GM19238 (cell line): Measurements from ENCODE around the gene HSF2BP.
"Not testable (repeated sequence)": the region's sequence is repeated elsewhere in the genome, so short reads cannot be mapped to it uniquely, and the experiment has no call there.

Experiments
- DNase-seq: peaks from one replicate; pipeline ENCODE4 v3.0.0; 2011; ENCODE audit warnings: low spot score; ENCODE audit not compliant: insufficient read length

The HSF2BP gene

GRCh38 chr21:43687566-43688399 is 28.5 kb upstream of the HSF2BP start:
- no peak for DNase-seq

GRCh38 chr21:43686811-43687565 is 27.7 kb upstream of the HSF2BP start:
- DNase-seq, result no peak

DNA sequence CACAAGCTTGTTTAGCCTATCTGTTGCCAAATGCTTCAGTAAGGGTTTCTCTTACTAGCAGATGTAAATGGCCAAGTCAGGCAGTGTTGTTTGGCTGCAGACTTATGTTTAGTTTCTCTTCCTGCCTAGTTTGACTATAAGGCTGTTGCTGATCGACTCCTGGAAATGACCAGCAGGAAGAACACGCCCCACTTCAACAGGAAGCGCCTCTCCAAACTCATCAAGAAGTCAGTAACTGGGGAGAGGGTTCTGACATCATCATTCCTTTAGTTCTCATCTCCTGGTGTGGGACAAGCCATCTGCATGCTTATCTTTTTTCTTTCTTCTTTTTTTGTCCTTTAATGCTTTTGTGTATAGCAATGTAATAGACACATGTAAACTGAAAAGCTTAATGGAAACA is 25.1 kb upstream of the HSF2BP start:
- DNase-seq, result no peak

GRCh38 chr21:43681650-43682049 is 22.4 kb upstream of the HSF2BP start:
- DNase-seq, result no peak

GRCh38 chr21:43680421-43680820 is 21.1 kb upstream of the HSF2BP start:
- not testable (repeated sequence) for DNase-seq

DNA sequence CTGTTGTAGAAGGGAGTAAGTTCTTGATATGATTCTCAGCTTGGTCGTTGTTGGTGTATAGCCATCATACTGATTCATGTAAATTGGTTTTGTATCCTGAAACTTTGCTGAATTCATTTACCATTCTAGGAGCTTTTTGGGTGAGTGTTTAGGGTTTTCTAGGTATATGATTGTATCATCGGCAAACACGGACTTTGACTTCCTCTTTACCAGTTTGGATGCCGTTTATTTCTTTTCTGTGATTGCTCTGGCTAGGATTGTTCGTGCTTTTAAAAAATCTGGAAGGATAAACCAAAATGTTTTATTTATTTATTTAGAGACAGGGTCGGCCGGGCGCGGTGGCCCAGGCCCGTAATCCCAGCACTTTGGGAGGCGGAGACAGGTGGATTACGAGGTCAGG is 20.7 kb upstream of the HSF2BP start:
- no peak for DNase-seq

DNA sequence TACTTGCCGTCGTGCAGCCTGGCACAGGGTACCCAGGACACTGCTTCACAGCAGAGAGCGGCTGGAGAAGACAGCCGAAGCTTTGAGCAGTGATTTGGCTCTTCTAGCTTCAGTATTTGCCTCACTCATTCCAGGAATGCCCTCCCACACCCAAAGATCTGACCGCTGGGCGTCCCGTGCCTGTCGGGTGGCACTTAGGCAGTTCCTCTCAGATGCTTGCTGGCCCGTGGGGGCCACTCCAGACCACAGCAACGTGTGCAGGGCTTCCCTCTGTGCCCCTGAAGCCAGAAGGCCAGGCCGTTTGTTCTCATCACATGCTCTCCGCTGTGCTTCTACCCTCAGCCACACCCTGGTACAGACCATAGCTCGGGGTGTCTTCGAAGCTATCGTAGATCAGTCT is 17.1 kb upstream of the HSF2BP start:
- DNase-seq, result no peak

DNA sequence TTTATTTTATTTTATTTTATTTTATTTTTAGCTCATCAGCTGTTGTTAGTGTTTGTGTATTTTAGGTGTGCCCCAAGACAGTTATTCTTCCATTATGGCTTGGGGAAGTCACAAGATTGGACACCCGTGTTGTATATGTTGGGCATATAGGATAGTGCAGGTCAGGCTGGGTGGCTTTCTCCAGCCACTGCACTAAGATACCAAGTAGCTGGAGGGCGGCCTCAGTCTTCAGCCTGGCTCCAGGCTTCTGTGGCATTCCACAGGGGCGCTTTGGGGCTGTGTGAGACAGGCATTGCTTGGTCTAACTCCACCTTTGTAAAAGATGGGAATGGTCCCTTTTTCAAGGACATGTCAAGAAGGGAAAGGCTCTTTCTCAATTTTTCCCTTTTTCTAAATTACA is 16.6 kb upstream of the HSF2BP start:
- no peak for DNase-seq

DNA sequence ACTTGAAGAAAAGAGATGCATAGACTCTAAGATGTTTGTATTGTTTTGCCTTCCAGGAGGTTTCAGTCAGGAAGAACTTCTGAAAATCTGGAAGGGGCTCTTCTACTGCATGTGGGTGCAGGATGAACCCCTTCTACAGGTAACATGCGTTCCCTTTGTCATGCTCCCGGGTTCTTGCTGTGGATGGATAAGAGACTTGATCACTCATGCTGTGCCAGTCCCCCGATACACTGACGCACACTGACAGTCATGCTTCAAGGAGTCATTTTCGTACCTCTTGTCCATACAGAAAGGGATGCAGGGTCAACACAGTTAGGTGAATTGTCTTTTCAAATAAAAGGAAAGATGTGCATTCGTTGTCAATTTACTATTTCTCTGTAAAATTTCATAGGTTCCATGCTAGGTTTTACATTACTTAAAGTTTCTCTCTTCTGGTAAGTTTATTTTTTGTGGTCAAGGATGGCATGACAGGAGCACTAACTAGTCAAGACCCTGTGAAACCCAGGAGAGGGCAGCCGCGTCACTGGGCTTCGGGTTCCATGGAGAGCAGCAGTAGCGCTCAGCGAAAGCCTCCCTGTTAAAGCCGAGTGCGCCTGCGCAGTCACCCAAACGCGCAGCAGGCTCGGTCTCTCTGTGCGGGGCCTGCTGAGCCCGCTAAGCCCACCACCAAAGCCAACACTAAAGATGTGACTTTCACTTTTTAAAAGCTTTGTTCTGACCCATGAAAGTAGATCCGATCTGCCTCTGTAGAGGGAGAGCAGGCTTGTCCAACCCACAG is 10.7 kb upstream of the HSF2BP start:
- DNase-seq, result no peak

GRCh38 chr21:43667191-43667904 is 8.1 kb upstream of the HSF2BP start:
- no peak for DNase-seq

DNA sequence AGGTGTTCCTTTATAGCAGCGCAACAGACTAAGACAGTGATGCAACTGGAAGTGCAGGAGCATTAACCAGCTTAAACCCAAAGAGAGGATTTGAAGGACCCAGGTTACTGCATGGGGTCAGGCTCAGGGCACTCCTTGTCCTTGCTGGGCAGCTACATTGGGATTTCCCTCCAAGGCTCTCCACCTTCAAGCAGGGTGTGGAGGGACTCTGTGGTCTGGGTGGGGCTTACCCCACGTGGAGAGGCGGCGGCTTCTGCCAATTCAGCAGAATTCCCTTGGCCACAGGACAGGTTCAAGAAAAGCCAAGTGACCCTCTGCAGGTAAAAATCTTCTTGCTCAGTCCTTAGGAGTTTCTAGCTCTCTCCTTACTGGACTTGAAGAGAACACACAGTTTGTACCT is 6.6 kb upstream of the HSF2BP start:
- no peak for DNase-seq

DNA sequence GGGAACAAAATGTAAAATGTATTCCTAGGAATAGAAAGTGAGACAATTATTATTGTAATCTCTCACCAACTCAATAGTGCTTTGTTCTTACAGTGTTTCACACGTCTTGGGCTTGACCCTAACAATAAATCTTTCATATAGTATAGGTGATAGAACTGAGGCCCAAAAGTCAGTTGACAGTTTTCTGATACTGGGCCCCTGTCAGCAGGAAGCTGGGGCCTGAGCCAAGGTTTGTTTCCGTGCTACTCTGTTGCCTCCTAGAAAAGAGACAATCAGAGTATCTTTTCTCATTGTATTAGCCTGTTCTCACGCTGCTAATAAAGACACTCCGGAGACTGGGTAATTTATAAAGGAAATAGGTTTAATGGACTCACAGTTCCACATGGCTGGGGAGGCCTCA is 5.1 kb upstream of the HSF2BP start:
- DNase-seq, result no peak

GRCh38 chr21:43663033-43663432 is 3.7 kb upstream of the HSF2BP start:
- DNase-seq, result no peak

DNA sequence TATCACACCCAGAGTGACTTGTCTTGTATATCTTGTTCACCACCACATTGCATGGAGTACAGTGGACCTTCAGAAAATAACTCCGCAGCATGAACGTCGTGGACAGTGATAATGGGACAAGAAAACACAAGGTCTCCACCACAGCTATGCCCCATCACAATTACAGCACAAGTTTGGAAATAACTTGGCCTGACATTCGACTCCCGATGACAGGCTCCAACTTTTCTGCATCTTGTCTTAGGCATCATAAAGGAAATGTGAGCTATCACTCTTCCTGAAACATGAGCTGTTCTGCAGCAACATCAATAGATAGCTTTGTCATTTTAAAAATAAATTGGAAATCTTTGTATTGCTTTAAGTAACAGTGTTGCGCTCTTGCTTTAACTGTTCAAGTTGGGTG is 3.0 kb upstream of the HSF2BP start:
- DNase-seq, result no peak

DNA sequence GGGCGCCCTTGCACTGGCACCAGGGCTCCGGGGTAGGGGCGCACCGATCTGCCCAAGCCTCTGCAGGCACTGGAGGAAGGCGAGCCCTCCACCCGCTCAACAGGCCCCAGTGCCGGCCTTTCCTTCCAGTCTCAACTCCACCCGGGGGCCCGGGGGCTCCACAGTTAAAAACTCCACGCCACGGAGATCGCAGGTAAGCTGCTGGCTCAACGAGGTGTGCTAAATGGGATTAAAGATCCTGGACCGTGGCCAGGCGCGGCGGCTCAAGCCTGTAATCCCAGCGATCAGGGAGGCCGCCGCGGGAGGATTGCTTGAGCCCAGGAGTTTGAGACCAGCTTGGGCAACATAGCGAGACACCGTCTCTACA is 536 bp downstream of the HSF2BP start:
- no peak for DNase-seq

DNA sequence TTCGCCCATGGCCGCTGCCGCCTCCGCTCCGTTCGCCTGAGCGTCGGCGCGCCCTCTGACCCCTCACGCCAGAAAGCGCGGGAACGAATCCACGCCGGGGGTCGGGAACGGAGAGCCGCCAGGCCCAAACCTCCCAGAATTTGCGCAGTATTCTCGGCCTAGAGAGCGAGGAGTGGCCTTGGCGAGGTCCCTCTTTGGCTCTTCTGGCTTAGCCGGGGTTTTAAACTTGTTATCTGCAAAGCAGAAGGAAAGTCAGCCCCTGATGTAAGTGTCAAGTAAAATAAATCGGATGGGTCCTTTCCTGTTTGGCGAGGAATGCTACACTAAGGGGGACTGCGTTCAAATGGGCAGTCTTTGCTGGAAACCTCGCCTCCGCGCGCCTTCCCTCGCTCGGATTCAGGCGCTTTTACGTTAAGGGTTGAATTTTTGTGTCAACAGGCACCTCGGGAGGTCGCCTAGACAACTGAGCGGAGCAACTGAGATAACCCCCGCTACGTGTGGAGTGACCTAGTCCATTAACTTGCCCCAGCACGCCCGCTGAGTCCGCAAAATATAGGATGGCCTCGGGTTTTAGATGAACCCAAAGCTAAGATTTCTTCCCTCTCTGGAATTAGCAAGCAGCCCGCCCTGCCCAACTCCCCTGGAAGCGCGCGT is 1.1 kb downstream of the HSF2BP start:
- no peak for DNase-seq

- DNase-seq, result no peak
Observed at GRCh38 chr21:43657355-43658087, 1.8 kb downstream of the HSF2BP start.

DNA sequence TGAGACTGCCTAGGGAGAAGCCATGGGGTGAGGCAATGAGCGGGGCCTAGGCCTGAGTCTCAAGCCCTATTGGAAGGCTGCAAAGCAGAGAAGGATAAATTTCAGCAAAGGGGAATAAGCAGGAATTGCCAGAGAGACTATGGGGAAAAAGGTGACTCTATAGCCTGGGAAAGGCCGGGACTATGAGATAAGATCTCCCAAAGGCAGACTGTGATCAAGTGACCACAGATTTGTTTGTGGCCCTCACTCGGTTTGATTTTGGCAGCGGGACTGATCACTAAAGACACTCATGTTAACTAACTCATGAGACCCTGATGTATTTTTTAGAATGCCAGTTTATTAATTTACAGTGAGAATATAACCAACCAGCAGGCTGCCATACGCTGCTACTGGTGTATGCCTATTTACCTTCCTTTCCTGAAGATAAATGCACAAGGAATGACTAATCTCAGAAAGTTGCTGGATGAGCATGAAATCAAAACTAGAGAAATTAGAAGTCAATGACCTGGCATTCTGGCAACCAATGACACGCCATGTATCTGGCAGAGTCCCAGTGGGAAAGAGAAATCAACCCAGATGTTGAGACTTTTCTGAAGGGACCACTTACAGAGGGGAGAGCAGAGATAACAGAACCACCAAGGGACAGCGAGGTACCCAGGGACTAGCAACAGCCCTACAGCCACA is 4.3 kb downstream of the HSF2BP start:
- DNase-seq, result no peak

GRCh38 chr21:43653626-43654025 is 5.7 kb downstream of the HSF2BP start:
- DNase-seq, result no peak

- no peak for DNase-seq
Observed at GRCh38 chr21:43652616-43653015, 6.7 kb downstream of the HSF2BP start.
